NCI-H2196 treated with DMSO at 0.1 percent for 48 hours (cell line): ENCODE results near the gene LYG2.
"Not testable (repeated sequence)": the region's sequence is repeated elsewhere in the genome, so short reads cannot be mapped to it uniquely, and the experiment has no call there.

Experiments
- DNase-seq: peaks from one replicate; lab custom pipeline; 2025; ENCODE audit not compliant: unreplicated experiment; lab: John Stamatoyannopoulos, UW

Gene LYG2

GRCh38 chr2:99255491-99256318, at the start of gene LYG2:
Gene LYG2 (minus strand): TSS chr2:99255666. CDS start chr2:99254260, 1,406 bp downstream.
- DNase-seq, result no peak

DNA sequence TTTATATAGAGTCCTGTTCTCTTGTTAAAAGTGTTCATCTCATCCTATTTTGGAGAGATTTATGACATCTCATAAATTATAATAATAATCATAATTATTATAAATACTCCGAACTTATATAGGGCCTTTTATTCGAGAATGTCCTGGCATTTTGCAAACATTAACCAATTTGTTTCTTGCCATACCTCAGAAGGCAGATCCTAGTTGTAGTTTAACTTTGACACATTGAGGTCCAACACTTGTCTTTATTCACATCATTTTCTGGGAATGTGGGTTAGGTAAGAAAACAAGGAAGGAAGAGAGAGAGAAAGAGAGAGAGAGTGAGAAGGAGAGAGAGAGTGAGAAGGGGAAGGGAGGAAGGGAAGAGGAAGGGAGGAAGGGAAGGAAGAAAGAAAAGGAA, 45.6 kb upstream of the LYG2 start, which contains the start of gene LYG1:
LYG1 (minus strand) TSS at position 101 of the 400 bp plus-strand sequence. CDS start 5,527 bp downstream, outside the sequence.
- DNase-seq, result not testable (repeated sequence)

DNA sequence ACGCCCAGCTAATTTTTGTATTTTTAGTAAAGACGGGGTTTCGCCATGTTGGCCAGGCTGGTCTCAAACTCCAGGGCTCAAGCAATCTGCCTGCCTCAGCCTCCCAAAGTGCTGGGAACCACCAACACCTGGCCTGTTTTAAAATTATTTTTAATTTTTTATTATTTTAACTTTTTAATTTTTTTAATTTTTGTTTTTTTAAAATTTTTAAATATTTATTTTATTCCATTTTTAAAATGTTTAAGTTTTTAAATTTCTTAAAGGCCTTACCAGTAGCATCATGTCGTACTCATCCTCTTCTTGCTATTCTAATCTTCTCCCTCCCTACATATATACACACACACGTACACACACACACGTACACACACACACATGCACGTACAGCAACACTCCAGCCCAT, 44.1 kb upstream of the LYG2 start:
- no peak for DNase-seq

GRCh38 chr2:99297994-99298393, 42.5 kb upstream of the LYG2 start:
- DNase-seq, result no peak

GRCh38 chr2:99285526-99285925, 30.1 kb upstream of the LYG2 start:
- no peak for DNase-seq

- DNase-seq, result no peak
Observed at GRCh38 chr2:99279969-99280695, 24.7 kb upstream of the LYG2 start.

DNA sequence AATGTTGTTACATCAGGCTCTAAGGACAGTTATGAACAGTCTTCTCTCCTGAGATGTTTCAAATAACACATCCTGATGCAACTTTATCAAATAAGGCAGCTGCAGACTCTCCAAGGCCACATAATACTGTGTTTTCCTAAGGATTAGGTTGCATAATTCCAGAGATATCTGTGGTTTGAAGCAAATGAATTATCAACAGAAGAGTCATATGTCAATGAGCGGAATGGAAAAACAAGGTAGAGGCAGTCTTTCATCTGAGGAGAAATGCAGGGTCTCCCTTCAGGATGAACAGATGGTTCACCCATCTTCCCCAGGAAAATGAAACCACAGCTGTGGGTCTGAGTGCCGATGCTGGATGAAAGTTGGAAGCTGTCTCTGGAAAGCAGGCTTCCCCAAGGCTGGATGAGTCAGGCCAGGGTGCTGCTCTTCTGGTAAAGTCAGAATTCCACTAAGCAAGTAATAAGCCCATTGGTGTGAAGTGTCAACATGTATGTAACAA, 23.4 kb upstream of the LYG2 start:
- DNase-seq, result peak; percentile 10

- DNase-seq, result not testable (repeated sequence)
Observed at GRCh38 chr2:99278195-99278765, 22.8 kb upstream of the LYG2 start.

GRCh38 chr2:99275882-99276281, 20.4 kb upstream of the LYG2 start:
- no peak for DNase-seq

DNA sequence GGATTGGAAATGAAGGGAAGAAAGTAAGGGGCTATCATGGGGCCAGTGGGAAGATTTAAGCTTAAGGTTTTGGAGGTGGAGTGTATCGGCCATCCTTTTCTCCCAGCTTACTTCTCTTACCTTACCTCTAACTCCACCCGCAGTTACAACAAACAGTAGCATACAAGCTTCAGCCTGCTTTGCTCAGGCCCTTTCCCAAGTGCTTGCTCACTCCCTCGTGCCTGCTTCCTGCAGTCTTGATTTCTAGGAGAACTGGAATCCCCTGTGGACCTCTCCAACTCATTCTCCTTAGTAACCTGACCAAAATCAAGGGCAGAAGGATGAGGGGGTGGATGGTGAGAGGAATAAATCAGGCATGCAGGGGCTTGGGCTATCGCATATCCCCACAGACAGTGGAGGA, 5.8 kb upstream of the LYG2 start:
- no peak for DNase-seq

GRCh38 chr2:99260184-99260583, 4.7 kb upstream of the LYG2 start:
- DNase-seq, result no peak

GRCh38 chr2:99259465-99259864, 4.0 kb upstream of the LYG2 start:
- DNase-seq, result no peak

GRCh38 chr2:99256677-99257076, 1.2 kb upstream of the LYG2 start:
- no peak for DNase-seq

DNA sequence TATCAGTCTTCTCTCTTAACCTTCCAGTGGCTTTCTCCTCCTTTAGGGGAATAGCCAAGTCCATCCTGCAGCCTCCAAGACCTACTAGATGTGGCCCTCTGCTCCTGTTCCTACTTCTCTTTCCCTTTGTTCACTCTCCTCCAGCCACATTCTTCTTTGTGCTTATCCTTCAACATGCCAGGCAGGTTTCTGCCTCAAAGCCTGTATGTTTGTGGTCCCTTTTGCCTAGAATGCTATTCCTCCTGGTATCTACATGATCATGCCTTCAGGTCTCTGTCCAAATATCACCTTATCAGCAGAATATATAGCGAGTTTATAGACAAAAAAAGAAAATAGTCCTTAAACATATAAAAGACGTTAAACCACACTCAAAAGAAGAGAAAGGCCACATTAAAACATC, 5.5 kb downstream of the LYG2 start:
- no peak for DNase-seq

GRCh38 chr2:99242151-99242550, 13.3 kb downstream of the LYG2 start:
- DNase-seq, result no peak

- DNase-seq, result no peak
Observed at GRCh38 chr2:99240431-99240830, 15.0 kb downstream of the LYG2 start.

- DNase-seq, result no peak
Observed at GRCh38 chr2:99238599-99238998, 16.9 kb downstream of the LYG2 start.

DNA sequence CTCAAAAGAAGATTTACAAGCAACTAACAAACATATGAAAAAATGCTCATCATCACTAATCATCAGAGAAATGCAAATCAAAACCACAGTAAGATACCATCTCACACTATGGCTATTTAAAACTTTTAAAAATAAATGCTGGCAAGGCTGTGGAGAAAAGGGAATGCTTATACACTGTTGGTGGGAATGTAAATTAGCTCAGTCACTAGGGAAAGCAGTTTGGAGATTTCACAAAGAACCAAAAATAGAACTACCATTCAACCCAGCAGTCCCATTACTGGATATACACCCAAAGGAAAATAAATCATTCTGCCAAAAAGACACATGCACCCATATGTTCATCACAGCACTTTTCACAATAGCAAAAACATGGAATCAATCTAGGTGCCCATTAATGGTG, 22.3 kb downstream of the LYG2 start:
- DNase-seq, result not testable (repeated sequence)

DNA sequence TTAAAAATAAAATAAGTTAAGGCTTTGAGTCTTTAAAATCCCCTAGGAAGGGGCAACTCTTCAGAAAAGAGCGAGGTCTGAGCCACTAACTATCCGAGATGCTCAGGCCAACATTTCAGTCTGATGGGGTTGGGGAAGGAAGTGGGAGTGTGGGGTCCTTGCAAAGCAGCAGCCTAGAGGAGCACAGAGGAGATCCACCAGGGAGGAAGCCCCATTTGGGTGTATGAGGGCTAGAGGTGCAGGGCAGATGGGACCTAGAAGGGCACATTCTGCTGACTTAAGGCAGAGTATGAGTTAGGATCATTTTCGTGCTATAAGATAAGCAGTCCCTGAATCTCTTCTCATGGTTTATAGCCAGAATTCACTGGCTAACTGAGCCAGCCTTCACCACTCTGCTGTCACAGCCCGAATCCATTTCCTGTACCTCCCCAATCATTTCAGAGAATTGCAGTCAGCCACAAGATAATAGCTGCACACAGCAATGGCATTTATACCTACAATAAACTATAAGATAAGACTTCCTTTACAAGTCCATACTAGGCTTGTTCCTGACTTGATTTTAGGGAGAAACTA, 37.5 kb downstream of the LYG2 start:
- no peak for DNase-seq

GRCh38 chr2:99216096-99216495, 39.4 kb downstream of the LYG2 start:
- DNase-seq, result no peak

- DNase-seq, result no peak
Observed at GRCh38 chr2:99205491-99205890, 50.0 kb downstream of the LYG2 start.
